SJSA1 (cell line): ENCODE results near the gene PGAP1. TPM values are rescaled to one million over a fixed set of nuclear protein-coding genes. Genes with fewer than 3 reads are reported as not detected.

Experiments used
- DNase-seq, 2 experiments: peaks; one replicate each; pipeline ENCODE4 v3.0.0-alpha.2; 2015 to 2020; ENCODE audit warnings: low spot score in 2 of 2, low read depth in 1 of 2
- H3K27ac ChIP-seq: fragments of 250-450 bp; sonication (Bioruptor Pico); 2 replicates; pipeline ENCODE4 v1.5.1; 2020; ENCODE audit warnings: mild to moderate bottlenecking, moderate library complexity
- H3K27me3 ChIP-seq: fragments of 250-450 bp; sonication (Bioruptor Pico); replicated peaks from 2 replicates; pipeline ENCODE4 v1.5.1; 2020; ENCODE audit warnings: mild to moderate bottlenecking, moderate library complexity
- H3K36me3 ChIP-seq: fragments of 250-450 bp; sonication (Bioruptor Pico); 2 replicates; pipeline ENCODE4 v1.5.1; 2020; ENCODE audit warnings: mild to moderate bottlenecking
- H3K4me1 ChIP-seq: fragments of 250-450 bp; sonication (Bioruptor Pico); replicated peaks from 2 replicates; pipeline ENCODE4 v1.6.1; 2021; ENCODE audit warnings: mild to moderate bottlenecking
- H3K4me3 ChIP-seq: fragments of 250-450 bp; sonication (Bioruptor Pico); 2 replicates; pipeline ENCODE4 v1.5.1; 2020; ENCODE audit warnings: mild to moderate bottlenecking
- H3K9me3 ChIP-seq: fragments of 250-450 bp; sonication (Bioruptor Pico); replicated peaks from 2 replicates; pipeline ENCODE4 v1.5.1; 2020; ENCODE audit warnings: mild to moderate bottlenecking
- total RNA-seq: library from RNA; depleted of rRNA; stranded (reverse); fragments of >200 nt; shearing (Covaris generic); gene quantifications from 2 replicates; pipeline ENCODE4 v1.2.3, GENCODE V29; 2014

PGAP1 gene
- total RNA-seq, 1 experiment from 2014 or later, result 4.6 TPM

GRCh38 chr2:196839574-196839973 lies 86.9 kb downstream of the PGAP1 start:
- no peaks in the 10 kb centered on the region for H3K27me3 ChIP-seq
- no peaks in the 10 kb centered on the region for H3K9me3 ChIP-seq
- no peak overlapping the region for H3K4me3 ChIP-seq
- DNase-seq, result no peak
- H3K27ac ChIP-seq, result no peak overlapping the region
- no peaks in the 10 kb centered on the region for H3K36me3 ChIP-seq
- H3K4me1 ChIP-seq, result no peaks in the 10 kb centered on the region

- Histone ChIP-seq H3K9me3 (no peaks in the 10 kb centered on the region), H3K4me1 (no peaks in the 10 kb centered on the region), H3K4me3 (no peak overlapping the region), H3K36me3 (no peaks in the 10 kb centered on the region), H3K27ac (no peak overlapping the region), H3K27me3 (no peaks in the 10 kb centered on the region)
- no peak for DNase-seq
Measured at GRCh38 chr2:196836440-196836839, 90.1 kb downstream of the PGAP1 start.

GRCh38 chr2:196830701-196831100 lies 95.8 kb downstream of the PGAP1 start:
- H3K36me3 ChIP-seq, result no peaks in the 10 kb centered on the region
- no peak for DNase-seq
- no peak overlapping the region for H3K27ac ChIP-seq
- no peaks in the 10 kb centered on the region for H3K4me1 ChIP-seq
- no peak overlapping the region for H3K4me3 ChIP-seq
- H3K9me3 ChIP-seq, result no peaks in the 10 kb centered on the region
- H3K27me3 ChIP-seq, result no peaks in the 10 kb centered on the region

GRCh38 chr2:196827356-196827755 lies 99.2 kb downstream of the PGAP1 start:
- no peak for DNase-seq
- H3K27ac ChIP-seq, result no peak overlapping the region
- peaks cover 8% of the 10 kb centered on the region for H3K4me1 ChIP-seq
- H3K36me3 ChIP-seq, result no peaks in the 10 kb centered on the region
- H3K4me3 ChIP-seq, result no peak overlapping the region
- H3K27me3 ChIP-seq, result no peaks in the 10 kb centered on the region
- H3K9me3 ChIP-seq, result no peaks in the 10 kb centered on the region

GRCh38 chr2:196823750-196824522 lies 102.6 kb downstream of the PGAP1 start:
- Histone ChIP-seq H3K4me3 (no peak overlapping the region), H3K27ac (no peak overlapping the region), H3K27me3 (no peaks in the 10 kb centered on the region), H3K4me1 (peaks cover 8% of the 10 kb centered on the region), H3K36me3 (no peaks in the 10 kb centered on the region), H3K9me3 (peaks cover under 1% of the 10 kb centered on the region; the same call in 1 of the 2 replicates)
- DNase-seq, result peak in 1 of 2 experiments; percentile 26

GRCh38 chr2:196821195-196821594 lies 105.3 kb downstream of the PGAP1 start:
- no peak for DNase-seq
- Histone ChIP-seq H3K27me3 (no peaks in the 10 kb centered on the region), H3K27ac (no peak overlapping the region), H3K4me3 (no peak overlapping the region), H3K4me1 (peaks cover 8% of the 10 kb centered on the region), H3K36me3 (no peaks in the 10 kb centered on the region), H3K9me3 (peaks cover 2% of the 10 kb centered on the region; the same call in 1 of the 2 replicates)

GRCh38 chr2:196809260-196809659 lies 117.2 kb downstream of the PGAP1 start, which contains the start of gene C2orf66:
Gene C2orf66, minus strand, starts transcription at chr2:196809355. Its CDS starts 19 bp downstream, at chr2:196809336.
- no peak for DNase-seq
- H3K9me3 ChIP-seq, result no peaks in the 10 kb centered on the region
- H3K36me3 ChIP-seq, result no peaks in the 10 kb centered on the region
- no peak within 1 kb of the TSS for H3K27ac ChIP-seq
- H3K4me3 ChIP-seq, result no peak within 1 kb of the TSS
- H3K4me1 ChIP-seq, result no peaks in the 10 kb centered on the region
- H3K27me3 ChIP-seq, result no peaks in the 10 kb centered on the region; the same call in 1 of the 2 replicates

GRCh38 chr2:196808083-196808665 lies 118.3 kb downstream of the PGAP1 start:
- H3K27ac ChIP-seq, result no peak overlapping the region
- no peaks in the 10 kb centered on the region; the same call in 1 of the 2 replicates for H3K27me3 ChIP-seq
- no peaks in the 10 kb centered on the region for H3K36me3 ChIP-seq
- no peaks in the 10 kb centered on the region for H3K4me1 ChIP-seq
- H3K4me3 ChIP-seq, result no peak overlapping the region
- DNase-seq, result no peak
- no peaks in the 10 kb centered on the region for H3K9me3 ChIP-seq

- Histone ChIP-seq H3K27me3 (no peaks in the 10 kb centered on the region), H3K4me1 (peaks cover 7% of the 10 kb centered on the region; the same call in 1 of the 2 replicates), H3K36me3 (no peaks in the 10 kb centered on the region), H3K4me3 (no peak overlapping the region), H3K9me3 (no peaks in the 10 kb centered on the region), H3K27ac (no peak overlapping the region)
- DNase-seq, result no peak
Measured at GRCh38 chr2:196804381-196804780, 122.1 kb downstream of the PGAP1 start.

- Histone ChIP-seq H3K4me3 (no peak overlapping the region), H3K9me3 (no peaks in the 10 kb centered on the region), H3K4me1 (peaks cover 7% of the 10 kb centered on the region; the same call in 1 of the 2 replicates), H3K36me3 (peaks cover 5% of the 10 kb centered on the region), H3K27ac (no peak overlapping the region), H3K27me3 (no peaks in the 10 kb centered on the region)
- DNase-seq, result no peak
Measured at GRCh38 chr2:196802401-196802800, 124.1 kb downstream of the PGAP1 start.

GRCh38 chr2:196801674-196802261 lies 124.7 kb downstream of the PGAP1 start:
- Histone ChIP-seq H3K4me3 (no peak overlapping the region), H3K27me3 (no peaks in the 10 kb centered on the region), H3K27ac (no peak overlapping the region), H3K9me3 (no peaks in the 10 kb centered on the region), H3K4me1 (peaks cover 7% of the 10 kb centered on the region; the same call in 1 of the 2 replicates), H3K36me3 (peaks cover 11% of the 10 kb centered on the region)
- DNase-seq, result no peak

- no peaks in the 10 kb centered on the region for H3K9me3 ChIP-seq
- no peaks in the 10 kb centered on the region for H3K27me3 ChIP-seq
- peaks cover 32% of the 10 kb centered on the region for H3K36me3 ChIP-seq
- peak overlapping the region; percentile 42 for H3K27ac ChIP-seq
- peaks cover 7% of the 10 kb centered on the region; the same call in 1 of the 2 replicates for H3K4me1 ChIP-seq
- peak overlapping the region; percentile 53 for H3K4me3 ChIP-seq
- DNase-seq, result no peak
Measured at GRCh38 chr2:196798980-196799379, 127.5 kb downstream of the PGAP1 start.

GRCh38 chr2:196792865-196793264 lies 133.6 kb downstream of the PGAP1 start:
- H3K4me3 ChIP-seq, result no peak overlapping the region
- peaks cover 84% of the 10 kb centered on the region for H3K36me3 ChIP-seq
- H3K9me3 ChIP-seq, result no peaks in the 10 kb centered on the region
- no peaks in the 10 kb centered on the region for H3K27me3 ChIP-seq
- no peaks in the 10 kb centered on the region for H3K4me1 ChIP-seq
- H3K27ac ChIP-seq, result no peak overlapping the region
- no peak for DNase-seq
